Measurements from ENCODE around the gene MOGAT1. TPM values are rescaled to one million over a fixed set of nuclear protein-coding genes. Genes with fewer than 3 reads are reported as not detected.
A peak's percentile ranks its signal among the peaks of the same experiment; 100 is the strongest.

The MOGAT1 gene
- total RNA-seq, 1 experiment from 2014 or later = not detected

DNA sequence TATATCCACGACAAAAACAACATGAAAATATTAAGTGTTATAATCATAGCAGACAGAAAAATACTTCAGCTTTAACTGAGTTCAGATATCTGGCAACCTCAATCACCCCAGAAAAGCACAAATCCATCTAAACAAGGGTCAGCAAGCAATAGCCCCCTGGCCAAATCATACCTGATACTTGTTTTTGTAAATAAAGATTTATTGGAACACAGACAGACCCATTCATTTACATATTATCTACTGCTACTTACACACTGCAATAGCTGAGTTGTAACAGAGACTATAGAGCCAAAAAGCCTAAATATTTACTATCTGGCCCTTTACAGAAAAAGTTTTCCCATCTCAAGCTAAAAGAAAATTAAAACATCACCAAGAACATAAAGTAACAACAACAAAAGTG, 28.3 kb upstream of the MOGAT1 start:
- Histone ChIP-seq H3K9me3 (ENCODE audit: low read length) (no peaks in the 10 kb centered on the region), H3K4me2 (ENCODE audit: low read depth, low read length, poor library complexity, severe bottlenecking) (no peak overlapping the region), H2AFZ (ENCODE audit: low read length) (no peak overlapping the region), H3K9me2 (replicated peaks; ENCODE audit: insufficient read depth, low read length) (no peaks in the 10 kb centered on the region), H3K79me2 (ENCODE audit: low read length) (peaks cover 70% of the 10 kb centered on the region), H3K27ac (ENCODE audit: low read length) (no peak overlapping the region), H3K4me3 (ENCODE audit: low read length) (no peak overlapping the region), H3K9ac (ENCODE audit: low read length) (no peak overlapping the region), H3K4me1 (ENCODE audit: low read length) (peaks cover 13% of the 10 kb centered on the region), H4K20me1 (ENCODE audit: insufficient read depth, low read depth, low read length) (no peaks in the 10 kb centered on the region), H3K36me3 (ENCODE audit: insufficient read depth, low read length) (peaks cover 69% of the 10 kb centered on the region), H3K27me3 (ENCODE audit: low read length) (no peaks in the 10 kb centered on the region)
- no peak for DNase-seq

DNA sequence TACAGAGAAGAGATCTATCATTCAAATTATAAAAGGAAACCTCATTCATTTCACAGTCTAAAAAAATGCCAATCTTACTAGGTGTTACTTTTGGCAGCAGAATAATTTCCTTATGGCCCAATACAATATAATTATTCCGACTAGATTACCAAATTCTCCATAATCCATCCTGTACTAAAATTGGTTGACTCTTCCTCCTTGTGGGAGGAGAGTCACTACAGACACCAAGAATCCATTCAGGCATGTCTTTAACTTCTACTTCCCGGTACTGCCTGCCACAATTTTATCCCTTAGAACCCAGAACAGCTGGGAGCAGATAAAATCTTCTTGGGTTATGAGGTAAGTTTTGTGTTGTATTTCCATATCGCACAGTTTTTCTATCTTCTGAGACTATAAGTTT, 25.4 kb upstream of the MOGAT1 start:
- Histone ChIP-seq H4K20me1 (ENCODE audit: insufficient read depth, low read depth, low read length) (no peaks in the 10 kb centered on the region; the same call in 1 of the 2 replicates), H3K9me2 (replicated peaks; ENCODE audit: insufficient read depth, low read length) (no peaks in the 10 kb centered on the region), H3K27ac (ENCODE audit: low read length) (no peak overlapping the region), H3K27me3 (ENCODE audit: low read length) (no peaks in the 10 kb centered on the region), H2AFZ (ENCODE audit: low read length) (no peak overlapping the region), H3K9me3 (ENCODE audit: low read length) (no peaks in the 10 kb centered on the region), H3K36me3 (ENCODE audit: insufficient read depth, low read length) (peaks cover 52% of the 10 kb centered on the region), H3K9ac (ENCODE audit: low read length) (no peak overlapping the region), H3K4me3 (ENCODE audit: low read length) (no peak overlapping the region), H3K4me1 (ENCODE audit: low read length) (peaks cover 13% of the 10 kb centered on the region), H3K4me2 (ENCODE audit: low read depth, low read length, poor library complexity, severe bottlenecking) (no peak overlapping the region), H3K79me2 (ENCODE audit: low read length) (peaks cover 83% of the 10 kb centered on the region)
- DNase-seq = no peak

DNA sequence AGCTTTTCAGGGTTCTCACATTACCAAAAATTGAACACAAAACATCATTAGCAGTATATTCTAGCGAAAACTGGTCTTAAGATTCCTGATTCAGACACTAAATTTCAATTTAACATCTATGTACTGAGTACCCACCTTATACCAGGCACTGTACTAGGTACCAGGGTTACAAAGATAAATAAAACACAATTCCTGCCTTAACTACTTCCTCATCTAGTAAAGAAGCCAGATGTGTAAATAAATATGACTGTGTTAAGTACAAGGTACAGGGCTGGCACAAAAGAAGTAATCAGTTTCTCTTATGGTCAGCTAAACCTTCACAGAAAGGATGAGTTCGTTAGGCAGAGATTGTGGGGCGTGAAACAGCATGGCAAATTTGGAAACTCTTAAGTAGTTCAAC, 21.7 kb upstream of the MOGAT1 start:
- DNase-seq = no peak
- no peak overlapping the region for H3K9ac ChIP-seq (ENCODE audit: low read length)

DNA sequence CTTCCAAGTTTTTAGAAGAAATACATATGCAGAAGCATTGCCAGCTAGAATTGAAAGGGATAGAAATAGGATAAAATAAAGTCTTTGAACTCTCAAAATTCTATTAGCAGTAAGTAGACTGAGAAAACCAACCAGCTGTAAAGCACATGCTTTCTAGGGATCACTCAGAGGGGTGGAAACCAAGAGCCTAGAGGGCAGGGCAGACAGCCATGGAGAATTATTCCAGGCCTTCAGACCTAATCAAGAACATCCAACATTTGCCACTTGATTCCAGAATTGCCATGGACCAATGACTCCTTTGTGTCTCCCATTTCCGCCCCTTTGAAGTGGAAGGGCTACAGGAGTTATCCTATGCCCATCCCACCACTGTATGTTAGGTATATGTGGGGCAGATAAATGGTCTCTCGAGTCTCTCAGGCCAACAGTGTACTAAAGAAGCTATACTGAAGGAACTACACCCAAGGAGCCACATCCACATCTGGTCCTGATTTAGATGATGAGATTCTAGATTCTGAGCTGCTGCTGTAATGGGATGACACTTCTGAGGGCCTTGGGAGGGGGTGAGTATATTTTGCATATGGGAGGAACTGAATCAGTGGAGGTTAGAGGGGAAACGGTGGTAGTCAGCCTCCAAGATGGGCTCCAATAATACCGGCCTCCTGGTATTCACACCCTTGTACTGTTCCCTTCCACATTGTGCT, 19.6 kb upstream of the MOGAT1 start:
- Histone ChIP-seq H2AFZ (ENCODE audit: low read length) (no peak overlapping the region), H3K9ac (ENCODE audit: low read length) (no peak overlapping the region), H3K9me2 (replicated peaks; ENCODE audit: insufficient read depth, low read length) (no peaks in the 10 kb centered on the region), H3K4me1 (ENCODE audit: low read length) (peaks cover 33% of the 10 kb centered on the region), H4K20me1 (ENCODE audit: insufficient read depth, low read depth, low read length) (peaks cover 10% of the 10 kb centered on the region; the same call in 1 of the 2 replicates), H3K27ac (ENCODE audit: low read length) (no peak overlapping the region), H3K9me3 (ENCODE audit: low read length) (no peaks in the 10 kb centered on the region), H3K36me3 (ENCODE audit: insufficient read depth, low read length) (peaks cover 9% of the 10 kb centered on the region; the same call in 1 of the 2 replicates), H3K4me3 (ENCODE audit: low read length) (no peak overlapping the region), H3K27me3 (ENCODE audit: low read length) (no peaks in the 10 kb centered on the region), H3K79me2 (ENCODE audit: low read length) (peaks cover 85% of the 10 kb centered on the region), H3K4me2 (ENCODE audit: low read depth, low read length, poor library complexity, severe bottlenecking) (no peak overlapping the region)
- DNase-seq = no peak

More for the DNA sequence above, 21.7 kb upstream of the MOGAT1 start:
- Histone ChIP-seq H3K4me3 (ENCODE audit: low read length) (no peak overlapping the region), H4K20me1 (ENCODE audit: insufficient read depth, low read depth, low read length) (peaks cover 10% of the 10 kb centered on the region; the same call in 1 of the 2 replicates), H3K79me2 (ENCODE audit: low read length) (peaks cover 88% of the 10 kb centered on the region), H2AFZ (ENCODE audit: low read length) (no peak overlapping the region), H3K27me3 (ENCODE audit: low read length) (no peaks in the 10 kb centered on the region), H3K4me1 (ENCODE audit: low read length) (peaks cover 46% of the 10 kb centered on the region), H3K9me3 (ENCODE audit: low read length) (no peaks in the 10 kb centered on the region), H3K36me3 (ENCODE audit: insufficient read depth, low read length) (peaks cover 26% of the 10 kb centered on the region), H3K27ac (ENCODE audit: low read length) (no peak overlapping the region), H3K9me2 (replicated peaks; ENCODE audit: insufficient read depth, low read length) (no peaks in the 10 kb centered on the region), H3K4me2 (ENCODE audit: low read depth, low read length, poor library complexity, severe bottlenecking) (no peak overlapping the region)

DNA sequence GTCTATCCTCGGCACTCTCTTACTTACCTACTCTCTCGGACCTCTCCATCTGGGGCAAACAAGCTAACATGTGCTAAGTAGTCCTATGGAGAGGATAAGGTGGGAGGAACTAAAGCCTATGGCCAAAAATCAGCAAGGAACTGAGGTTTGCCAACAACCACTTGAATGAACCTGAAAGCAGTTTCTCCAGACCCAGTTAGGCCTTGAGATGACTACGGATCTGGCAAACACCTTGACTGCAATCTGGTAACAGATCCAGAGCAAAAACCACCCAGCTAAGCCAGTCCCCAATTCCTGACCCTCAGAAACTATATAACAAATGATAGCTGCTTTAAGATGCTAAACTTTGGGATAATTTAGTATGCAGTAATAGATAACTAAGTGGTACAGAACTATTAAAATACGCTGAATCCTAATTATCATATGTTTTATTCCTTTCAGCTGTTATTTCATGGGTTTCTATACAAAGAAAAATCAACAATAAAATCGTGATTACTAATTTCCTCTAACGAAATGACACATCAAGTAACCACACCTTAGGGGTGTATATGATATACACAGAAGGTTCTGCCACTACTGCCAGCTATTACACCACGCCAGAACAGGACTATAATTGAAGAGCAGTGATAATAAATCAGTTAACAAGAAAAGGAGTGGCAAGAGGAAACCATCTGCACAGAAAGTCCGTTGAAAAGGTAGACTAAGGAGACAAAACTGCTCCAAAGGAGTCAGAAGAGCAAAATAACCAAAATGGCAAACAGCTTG, 18.8 kb upstream of the MOGAT1 start:
- DNase-seq = no peak
- Histone ChIP-seq H3K4me3 (ENCODE audit: low read length) (no peak overlapping the region; the same call in 1 of the 2 replicates), H3K27ac (ENCODE audit: low read length) (no peak overlapping the region), H3K4me2 (ENCODE audit: low read depth, low read length, poor library complexity, severe bottlenecking) (peak overlapping the region; percentile 97), H4K20me1 (ENCODE audit: insufficient read depth, low read depth, low read length) (peaks cover 10% of the 10 kb centered on the region; the same call in 1 of the 2 replicates), H3K27me3 (ENCODE audit: low read length) (no peaks in the 10 kb centered on the region), H3K4me1 (ENCODE audit: low read length) (peaks cover 40% of the 10 kb centered on the region), H3K9ac (ENCODE audit: low read length) (peak overlapping the region; percentile 98), H3K36me3 (ENCODE audit: insufficient read depth, low read length) (peaks cover 9% of the 10 kb centered on the region; the same call in 1 of the 2 replicates), H3K79me2 (ENCODE audit: low read length) (peaks cover 86% of the 10 kb centered on the region), H3K9me3 (ENCODE audit: low read length) (no peaks in the 10 kb centered on the region), H3K9me2 (replicated peaks; ENCODE audit: insufficient read depth, low read length) (no peaks in the 10 kb centered on the region), H2AFZ (ENCODE audit: low read length) (no peak overlapping the region)

DNA sequence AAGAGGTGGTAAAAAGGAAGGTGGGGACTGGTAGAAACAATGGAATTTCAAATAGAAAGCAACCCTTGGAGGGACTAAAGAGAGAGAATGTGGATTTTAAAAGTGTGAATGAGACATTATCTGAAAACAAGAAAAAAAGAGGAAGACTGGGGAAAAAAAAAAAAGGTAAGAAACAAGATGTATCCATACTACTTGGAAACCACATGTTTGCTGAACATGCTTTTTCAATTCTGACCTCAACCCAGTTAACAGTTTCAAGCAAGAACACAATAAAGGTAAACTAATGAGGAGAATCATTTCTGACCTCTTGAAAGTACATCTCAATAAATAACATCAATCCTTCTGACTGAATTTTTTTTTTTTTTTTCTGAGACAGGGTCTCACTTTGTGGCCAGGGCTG, 18.2 kb upstream of the MOGAT1 start:
- Histone ChIP-seq H3K9ac (ENCODE audit: low read length) (peak overlapping the region; percentile 98), H2AFZ (ENCODE audit: low read length) (no peak overlapping the region), H3K4me2 (ENCODE audit: low read depth, low read length, poor library complexity, severe bottlenecking) (peak overlapping the region; percentile 97)

DNA sequence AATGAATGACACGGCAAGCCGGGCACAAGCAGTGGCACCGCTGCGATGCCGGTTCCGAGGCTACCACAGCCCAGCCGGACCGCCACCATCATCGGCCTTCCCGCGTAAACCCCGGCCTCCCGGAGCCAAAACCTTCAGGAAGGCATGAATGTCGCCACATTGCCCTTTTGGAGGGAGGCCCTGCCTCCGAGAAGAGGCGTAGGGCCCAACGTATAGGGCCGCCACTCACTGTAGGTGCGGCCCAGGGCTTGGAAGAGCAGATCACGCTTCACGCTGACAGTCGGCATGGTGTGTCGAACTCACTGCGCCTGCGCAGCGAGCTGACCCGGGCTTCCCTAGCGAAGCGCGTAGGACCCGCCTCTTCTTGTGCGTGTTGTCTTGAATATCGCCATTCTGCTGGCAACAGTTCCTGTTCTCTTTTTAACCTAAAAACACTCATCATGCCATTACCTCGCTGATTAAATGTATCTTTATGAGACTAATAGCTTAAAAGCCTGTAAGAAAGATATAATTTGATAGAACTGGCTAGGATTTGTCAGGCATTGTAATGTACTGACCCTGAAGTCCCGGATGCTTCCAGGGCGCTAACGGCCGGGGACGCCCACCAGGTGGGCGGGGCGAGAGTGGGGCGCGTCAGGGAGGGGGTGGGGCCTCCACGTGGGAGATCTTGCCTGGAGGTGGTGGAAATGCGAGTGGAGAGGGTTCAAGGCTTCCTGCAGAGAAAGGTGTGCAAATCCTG, 15.5 kb upstream of the MOGAT1 start, which contains the start of gene FARSB:
TSS of gene FARSB (minus strand) at position 306 of the 739 bp plus-strand sequence. CDS start at position 287, 19 bp downstream.
- H3K9me3 ChIP-seq (ENCODE audit: low read length) = no peaks in the 10 kb centered on the region
- peak within 1 kb of the TSS; percentile 97 for H2AFZ ChIP-seq (ENCODE audit: low read length)
- H3K4me1 ChIP-seq (ENCODE audit: low read length) = peaks cover 40% of the 10 kb centered on the region
- peak within 1 kb of the TSS; percentile 90 for H3K27ac ChIP-seq (ENCODE audit: low read length)
- H3K36me3 ChIP-seq (ENCODE audit: insufficient read depth, low read length) = peaks cover 3% of the 10 kb centered on the region; the same call in 1 of the 2 replicates
- H4K20me1 ChIP-seq (ENCODE audit: insufficient read depth, low read depth, low read length) = peaks cover 10% of the 10 kb centered on the region; the same call in 1 of the 2 replicates
- H3K9me2 ChIP-seq (replicated peaks; ENCODE audit: insufficient read depth, low read length) = no peaks in the 10 kb centered on the region
- peak within 1 kb of the TSS; percentile 94 for H3K4me3 ChIP-seq (ENCODE audit: low read length)
- H3K79me2 ChIP-seq (ENCODE audit: low read length) = peaks cover 57% of the 10 kb centered on the region
- no peaks in the 10 kb centered on the region for H3K27me3 ChIP-seq (ENCODE audit: low read length)
- H3K4me2 ChIP-seq (ENCODE audit: low read depth, low read length, poor library complexity, severe bottlenecking) = peak within 1 kb of the TSS; percentile 97
- peak within 1 kb of the TSS; percentile 98 for H3K9ac ChIP-seq (ENCODE audit: low read length)
- peak; percentile 97 for DNase-seq

More for the DNA sequence above, 18.2 kb upstream of the MOGAT1 start:
- Histone ChIP-seq H3K9me2 (replicated peaks; ENCODE audit: insufficient read depth, low read length) (no peaks in the 10 kb centered on the region), H4K20me1 (ENCODE audit: insufficient read depth, low read depth, low read length) (peaks cover 10% of the 10 kb centered on the region; the same call in 1 of the 2 replicates), H3K27ac (ENCODE audit: low read length) (no peak overlapping the region), H3K27me3 (ENCODE audit: low read length) (no peaks in the 10 kb centered on the region), H3K79me2 (ENCODE audit: low read length) (peaks cover 83% of the 10 kb centered on the region), H3K4me1 (ENCODE audit: low read length) (peaks cover 40% of the 10 kb centered on the region), H3K4me3 (ENCODE audit: low read length) (peak overlapping the region; percentile 94; the same call in 1 of the 2 replicates), H3K36me3 (ENCODE audit: insufficient read depth, low read length) (peaks cover 6% of the 10 kb centered on the region; the same call in 1 of the 2 replicates), H3K9me3 (ENCODE audit: low read length) (no peaks in the 10 kb centered on the region)
- no peak for DNase-seq

All from Karpas-422 (cell line).